ENCODE results near the gene BEST2. TPM values are rescaled to one million over a fixed set of nuclear protein-coding genes. Genes with fewer than 3 reads are reported as not detected.

Gene BEST2
- total and polyA plus RNA-seq, 2 of the 4 experiments (the other 2 are of a cell fraction): not detected

GRCh38 chr19:12794196-12794941 lies 42.8 kb downstream of the BEST2 start:
- no peak for ATAC-seq (ENCODE audit: low read depth)
- H3K4me1 ChIP-seq (ENCODE audit: control insufficient read depth, insufficient read depth, low read length): peaks cover 9% of the 10 kb centered on the region
- H3K27me3 ChIP-seq (ENCODE audit: control insufficient read depth, insufficient read depth, low read length): no peaks in the 10 kb centered on the region
- peak overlapping the region; percentile 51; the same call in 1 of the 3 replicates for H2BK15ac ChIP-seq (ENCODE audit: low read depth, low read length)
- BruUV-seq (replicated peaks): no TSS peak
- H2BK5ac ChIP-seq (ENCODE audit: low read depth, low read length, poor library complexity, severe bottlenecking): peak overlapping the region; percentile 91
- H3K27ac ChIP-seq (ENCODE audit: insufficient read depth, low read length): peak overlapping the region; percentile 80
- H4K91ac ChIP-seq (ENCODE audit: insufficient read depth, low read depth, low read length): peak overlapping the region; percentile 73
- peak overlapping the region; percentile 75 for H3K4ac ChIP-seq (ENCODE audit: low read depth, low read length)
- peak overlapping the region; percentile 72 for H3K4me2 ChIP-seq (ENCODE audit: low read depth, low read length)
- in situ Hi-C loops (cut with MboI; ENCODE audit: low sequenced_read_pairs): loop anchor here (25.0 kb wide), 1 partner anchor 1043 kb away; no protein-coding TSS in a partner anchor
- H3K4me3 ChIP-seq (ENCODE audit: insufficient read depth, low read depth, low read length): peak overlapping the region; percentile 39
- H2AK9ac ChIP-seq (replicated peaks; ENCODE audit: low read depth, low read length, poor library complexity): peak overlapping the region; percentile 99
- intact Hi-C loops (cut with micrococcal nuclease): no loop called here
- ChIA-PET CTCF (interaction anchor here (0.5 to 2.6 kb wide), 5 partner anchors 16 to 392 kb away, joined by 3 to 23 read pairs (median 5); no protein-coding TSS in a partner anchor), POLR2A (ENCODE audit: unreplicated experiment) (interaction anchor here (0.6 to 1.5 kb wide), 2 partner anchors 16 to 28 kb away, joined by 3 to 13 read pairs; no protein-coding TSS in a partner anchor)
- peak overlapping the region; percentile 35 for H3K9ac ChIP-seq (ENCODE audit: low read depth, low read length)
- H2BK20ac ChIP-seq (ENCODE audit: low read depth, low read length): peak overlapping the region; percentile 69; the same call in 1 of the 2 replicates
- peak overlapping the region; percentile 66 for H3K23ac ChIP-seq (ENCODE audit: low read depth, low read length)
- peak overlapping the region; percentile 91 for H2AFZ ChIP-seq (replicated peaks; ENCODE audit: low read length, poor library complexity)
- dilution Hi-C loops (cut with HindIII; ENCODE audit: low sequenced_read_pairs, unreplicated experiment): no loop called here
- peak overlapping the region; percentile 81 for H2AK5ac ChIP-seq (ENCODE audit: low read depth, low read length)
- WGBS, 2 experiments (ENCODE audit: extremely low coverage in 2 of 2, insufficient read length in 1 of 2): 98% methylated on average over 4 of the region's 7 CpGs; no CpG with 5 or more reads in 1 of the 2 experiments
- peaks cover 0 to 26% of the 10 kb centered on the region in 2 experiments; a peak in 2 of 4 replicates for H3K79me1 ChIP-seq (ENCODE audit: low read depth in 1 of 2, low read length in 2 of 2)
- peak overlapping the region; percentile 81 for H3K14ac ChIP-seq (replicated peaks; ENCODE audit: low read depth, low read length)
- H3K18ac ChIP-seq (ENCODE audit: low read depth, low read length): peak overlapping the region; percentile 56
- peaks cover 20% of the 10 kb centered on the region for H4K20me1 ChIP-seq (ENCODE audit: insufficient read depth, low read length)
- peak; percentile 62 for DNase-seq
- H3K9me1 ChIP-seq (ENCODE audit: insufficient read depth, low read length): no peaks in the 10 kb centered on the region; the same call in 1 of the 2 replicates
- peak overlapping the region; percentile 43 to 85 for H4K8ac ChIP-seq (ENCODE audit: low read depth in 2 of 2, low read length in 2 of 2)
- peak overlapping the region; percentile 61 for H4K5ac ChIP-seq (ENCODE audit: low read depth, low read length)
- H3K9me3 ChIP-seq (ENCODE audit: control insufficient read depth, insufficient read depth, low read length): no peaks in the 10 kb centered on the region
- H3K36me3 ChIP-seq (ENCODE audit: control insufficient read depth, insufficient read depth, low read length): peaks cover under 1% of the 10 kb centered on the region; the same call in 1 of the 2 replicates
- H3K56ac ChIP-seq (ENCODE audit: extremely low read depth, insufficient read depth, low read length): peak overlapping the region; percentile 52
- peak overlapping the region; percentile 79 for H2BK120ac ChIP-seq (ENCODE audit: low read depth, low read length)
- TF ChIP-seq POLR2A (IDR thresholded peaks at IDR 0.05; ENCODE audit: low read depth, low read length) (peak; percentile 79), ELK1 (IDR thresholded peaks at IDR 0.05; ENCODE audit: borderline replicate concordance, low read depth, low read length) (no peak), RCOR1 (IDR thresholded peaks at IDR 0.05; ENCODE audit: insufficient replicate concordance, low read length) (no peak), CHD1 (IDR thresholded peaks at IDR 0.05; ENCODE audit: low read depth, low read length) (peak; percentile 37; the same call in 1 of the 2 replicates), NFE2L2 (IDR thresholded peaks at IDR 0.05; ENCODE audit: low read depth, low read length) (no peak; the same call in none of the 2 replicates), MXI1 (IDR thresholded peaks at IDR 0.05; ENCODE audit: borderline replicate concordance, low read depth, low read length) (no peak), MAZ (IDR thresholded peaks at IDR 0.05; ENCODE audit: borderline replicate concordance, low read depth, low read length) (no peak), USF2 (IDR thresholded peaks at IDR 0.05; ENCODE audit: low read depth, low read length) (no peak), SMC3 (IDR thresholded peaks at IDR 0.05; ENCODE audit: low read depth, low read length) (no peak), CEBPB (IDR thresholded peaks at IDR 0.05; ENCODE audit: low read depth, low read length) (peak; percentile 57), FOS (IDR thresholded peaks at IDR 0.05; ENCODE audit: low read depth, low read length) (peak; percentile 1; the same call in 1 of the 2 replicates), CTCF (conservative IDR thresholded peaks at IDR 0.05; ENCODE audit: low read depth, low read length) (no peak), BHLHE40 (IDR thresholded peaks at IDR 0.05; ENCODE audit: low read depth, low read length) (no peak)
